Measurements from ENCODE around the gene MTCL1. TPM values are rescaled to one million over a fixed set of nuclear protein-coding genes. Genes with fewer than 3 reads are reported as not detected.

Gene MTCL1
- total RNA-seq, 1 donor from 2014 or later: 48.7 TPM

GRCh38 chr18:8688816-8689215, 16.5 kb upstream of the MTCL1 start:
- no peak for TF ChIP-seq CTCF (conservative IDR thresholded peaks at IDR 0.05)
- Mint-ChIP-seq H3K27me3 (peaks cover 2% of the 10 kb centered on the region), H3K36me3 (no peaks in the 10 kb centered on the region), H3K4me1 (ENCODE audit: unreplicated experiment) (peaks cover 10% of the 10 kb centered on the region), H3K27ac (no peak overlapping the region), H3K9me3 (peaks cover 4% of the 10 kb centered on the region), H3K4me3 (no peak overlapping the region)
- no peak for DNase-seq (ENCODE audit: extremely low spot score, unreplicated experiment)

DNA sequence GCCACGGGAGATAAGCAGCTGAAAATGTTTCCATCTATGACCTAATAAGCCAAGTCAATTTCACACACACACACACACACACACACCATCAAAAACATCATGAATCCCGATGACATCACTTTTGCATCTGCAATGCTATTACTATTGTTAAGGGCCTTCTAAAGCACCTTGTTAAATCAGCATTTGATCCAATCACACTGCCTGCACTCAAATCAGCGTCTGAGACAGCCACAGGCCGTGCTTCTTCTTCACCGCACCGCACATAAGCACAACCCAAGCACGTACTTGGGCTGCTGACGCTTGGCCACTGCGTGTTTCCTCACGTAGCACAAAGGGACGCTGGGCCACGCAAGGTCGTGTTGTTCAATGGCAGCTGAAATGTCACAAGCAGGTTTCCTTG, 15.8 kb upstream of the MTCL1 start:
- no peak overlapping the region for H3K27ac Mint-ChIP-seq
- no peaks in the 10 kb centered on the region for H3K36me3 Mint-ChIP-seq
- peaks cover 2% of the 10 kb centered on the region for H3K9me3 Mint-ChIP-seq
- TF ChIP-seq CTCF (conservative IDR thresholded peaks at IDR 0.05): no peak
- no peak overlapping the region for H3K4me3 Mint-ChIP-seq
- peaks cover 2% of the 10 kb centered on the region for H3K27me3 Mint-ChIP-seq
- H3K4me1 Mint-ChIP-seq (ENCODE audit: unreplicated experiment): peaks cover 10% of the 10 kb centered on the region
- DNase-seq (ENCODE audit: extremely low spot score, unreplicated experiment): no peak

DNA sequence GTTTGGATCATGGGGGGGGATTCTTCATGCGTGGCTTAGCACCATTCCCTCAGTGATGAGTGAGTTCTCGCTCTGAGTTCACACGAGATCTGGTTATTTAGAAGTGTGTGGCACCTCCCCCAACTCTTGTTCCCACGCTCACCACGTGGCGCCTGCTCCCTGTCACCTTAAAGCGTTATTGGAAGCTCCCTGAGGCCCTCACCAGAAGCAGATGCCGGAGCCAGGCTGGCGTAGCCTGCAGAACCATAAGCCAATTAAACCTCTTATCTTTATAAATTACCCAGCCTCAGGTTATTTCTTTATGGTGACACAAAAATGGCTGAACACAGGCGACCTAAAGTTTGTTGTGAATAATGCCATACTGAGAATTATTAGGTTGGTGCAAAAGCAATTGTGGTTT, 10.5 kb upstream of the MTCL1 start:
- no peaks in the 10 kb centered on the region for H3K4me1 Mint-ChIP-seq (ENCODE audit: unreplicated experiment)
- no peak overlapping the region for H3K27ac Mint-ChIP-seq
- H3K36me3 Mint-ChIP-seq: no peaks in the 10 kb centered on the region
- H3K4me3 Mint-ChIP-seq: no peak overlapping the region
- TF ChIP-seq CTCF (conservative IDR thresholded peaks at IDR 0.05): no peak
- H3K9me3 Mint-ChIP-seq: no peaks in the 10 kb centered on the region
- no peak for DNase-seq (ENCODE audit: extremely low spot score, unreplicated experiment)
- no peaks in the 10 kb centered on the region for H3K27me3 Mint-ChIP-seq

- no peak for DNase-seq (ENCODE audit: extremely low spot score, unreplicated experiment)
- Mint-ChIP-seq H3K4me1 (ENCODE audit: unreplicated experiment) (no peaks in the 10 kb centered on the region), H3K4me3 (no peak overlapping the region), H3K27ac (no peak overlapping the region), H3K9me3 (no peaks in the 10 kb centered on the region), H3K36me3 (no peaks in the 10 kb centered on the region), H3K27me3 (no peaks in the 10 kb centered on the region)
- no peak for TF ChIP-seq CTCF (conservative IDR thresholded peaks at IDR 0.05)
Measured at GRCh38 chr18:8695932-8696517, 9.3 kb upstream of the MTCL1 start.

GRCh38 chr18:8696749-8697211, 8.6 kb upstream of the MTCL1 start:
- DNase-seq (ENCODE audit: extremely low spot score, unreplicated experiment): peak; percentile 83
- Mint-ChIP-seq H3K9me3 (no peaks in the 10 kb centered on the region), H3K27me3 (no peaks in the 10 kb centered on the region), H3K36me3 (no peaks in the 10 kb centered on the region), H3K4me3 (no peak overlapping the region), H3K4me1 (ENCODE audit: unreplicated experiment) (no peaks in the 10 kb centered on the region), H3K27ac (no peak overlapping the region)
- peak; percentile 96 for TF ChIP-seq CTCF (conservative IDR thresholded peaks at IDR 0.05)

GRCh38 chr18:8699126-8699525, 6.2 kb upstream of the MTCL1 start:
- Mint-ChIP-seq H3K4me3 (no peak overlapping the region), H3K36me3 (peaks cover 3% of the 10 kb centered on the region), H3K9me3 (no peaks in the 10 kb centered on the region), H3K27me3 (peaks cover 3% of the 10 kb centered on the region), H3K27ac (no peak overlapping the region), H3K4me1 (ENCODE audit: unreplicated experiment) (peaks cover 5% of the 10 kb centered on the region)
- DNase-seq (ENCODE audit: extremely low spot score, unreplicated experiment): no peak
- TF ChIP-seq CTCF (conservative IDR thresholded peaks at IDR 0.05): no peak
